ENCODE measurements around the gene NCAN. TPM values are rescaled to one million over a fixed set of nuclear protein-coding genes. Genes with fewer than 3 reads are reported as not detected.
A peak's percentile ranks its signal among the peaks of the same experiment; 100 is the strongest.

Gene NCAN
- total and polyA plus RNA-seq, 8 donors: 0.04 to 0.13 (median 0.06) TPM; not detected in 3

DNA sequence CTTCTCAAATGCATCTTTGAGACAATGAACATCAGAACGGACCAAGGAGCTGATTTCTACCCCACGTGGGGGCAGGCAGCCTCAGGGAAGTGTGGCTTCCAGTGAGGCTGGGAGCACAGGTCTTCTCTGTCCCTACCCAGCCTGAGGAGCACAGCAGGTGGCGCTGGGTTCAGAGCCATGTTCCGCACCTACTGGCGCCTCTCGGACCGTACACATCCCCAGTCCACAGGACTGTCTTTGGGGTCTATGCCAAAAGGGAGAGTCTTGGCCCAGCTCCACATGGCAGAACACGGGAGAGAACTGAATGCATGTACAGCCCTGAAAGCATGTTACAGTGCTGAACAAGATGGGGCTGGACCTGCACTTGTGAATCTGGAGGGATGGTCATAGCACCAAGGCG lies 86.0 kb downstream of the NCAN start:
- no peaks in the 10 kb centered on the region for H3K9me3 ChIP-seq
- DNase-seq (no peak), FAIRE-seq (no peak), ATAC-seq (no peak)
- H3K27me3 ChIP-seq: no peaks in the 10 kb centered on the region
- H3K27ac ChIP-seq: no peak overlapping the region
- TF ChIP-seq CTCF (IDR thresholded peaks at IDR 0.05): no peak
- WGBS, 2 donors: 78 to 81% methylated on average over 9 of the region's 9 CpGs
- intact Hi-C loops (cut with DNase I): no loop called here
- no peak overlapping the region for H3K4me3 ChIP-seq
- no peaks in the 10 kb centered on the region for H3K4me1 ChIP-seq
- H3K36me3 ChIP-seq: peaks cover 0 to 34% (median 0%) of the 10 kb centered on the region in 3 donors

GRCh38 chr19:19300613-19301012 lies 88.9 kb downstream of the NCAN start:
- no peak for TF ChIP-seq CTCF (IDR thresholded peaks at IDR 0.05)
- FAIRE-seq (no peak), ATAC-seq (no peak), DNase-seq (peak in 1 of 6 donors; percentile 51)
- no peak overlapping the region for H3K27ac ChIP-seq
- no peaks in the 10 kb centered on the region for H3K4me1 ChIP-seq
- intact Hi-C loops (cut with DNase I): no loop called here
- H3K36me3 ChIP-seq: peaks cover 0 to 38% (median 2%) of the 10 kb centered on the region in 3 donors
- H3K9me3 ChIP-seq: no peaks in the 10 kb centered on the region
- no peaks in the 10 kb centered on the region for H3K27me3 ChIP-seq
- 96 to 98% methylated on average over 12 of the region's 12 CpGs for WGBS, 2 donors
- no peak overlapping the region for H3K4me3 ChIP-seq

Other genes starting within 250 kb of the NCAN start
- gene SUGP2, start 178.4 kb upstream of the NCAN start, total RNA-seq: 10 to 100 TPM; 15.4 to 38.3 (median 23.9) TPM
- gene SUGP2, start 178.4 kb upstream of the NCAN start, polyA plus RNA-seq: 10 to 100 TPM; 60.4 to 60.6 TPM
- 1 to 10 TPM; 3.1 to 8.8 (median 7.0) TPM for gene ARMC6, start 178.4 kb upstream of the NCAN start, total RNA-seq
- gene ARMC6, start 178.4 kb upstream of the NCAN start, polyA plus RNA-seq: 10 to 100 TPM; 16.6 to 18.3 TPM
- 1 to 10 TPM; 3.9 to 8.6 (median 5.7) TPM for gene SLC25A42, start 148.0 kb upstream of the NCAN start, total RNA-seq
- 1 to 10 TPM; 7.4 to 8.7 TPM for gene SLC25A42, start 148.0 kb upstream of the NCAN start, polyA plus RNA-seq
- gene TMEM161A, start 73.5 kb upstream of the NCAN start, total RNA-seq: 10 to 100 TPM; 10.5 to 14.6 (median 11.7) TPM
- gene TMEM161A, start 73.5 kb upstream of the NCAN start, polyA plus RNA-seq: 10 to 100 TPM; 35.2 to 35.6 TPM
- 1 to 10 TPM in 2 of 6 donors, under 1 TPM in 4; 0.34 to 1.5 (median 0.89) TPM for gene MEF2B, start 41.7 kb upstream of the NCAN start, total RNA-seq
- 1 to 10 TPM; 1.7 to 2.8 TPM for gene MEF2B, start 41.7 kb upstream of the NCAN start, polyA plus RNA-seq
- gene BORCS8, start 19.8 kb upstream of the NCAN start, total RNA-seq: 10 to 100 TPM in 4 of 6 donors, 1 to 10 TPM in 2; 7.2 to 13.7 (median 10.3) TPM
- 10 to 100 TPM; 25.9 to 28.9 TPM for gene BORCS8, start 19.8 kb upstream of the NCAN start, polyA plus RNA-seq
- gene RFXANK, start 19.7 kb upstream of the NCAN start, total RNA-seq: 10 to 100 TPM; 21.0 to 40.4 (median 30.8) TPM
- gene RFXANK, start 19.7 kb upstream of the NCAN start, polyA plus RNA-seq: 100 to 1,000 TPM in 1 of 2 donors, 10 to 100 TPM in 1; 83.1 to 111 TPM
- gene NR2C2AP, start 8.5 kb upstream of the NCAN start, total RNA-seq: 1 to 10 TPM; 6.8 to 9.8 (median 8.3) TPM
- gene NR2C2AP, start 8.5 kb upstream of the NCAN start, polyA plus RNA-seq: 10 to 100 TPM; 15.7 to 19.1 TPM
- under 1 TPM in 5 of 6 donors, not detected in 1; 0.08 to 0.50 (median 0.23) TPM for gene TM6SF2, start 61.3 kb downstream of the NCAN start, total RNA-seq
- 1 to 10 TPM; 1.5 to 1.6 TPM for gene TM6SF2, start 61.3 kb downstream of the NCAN start, polyA plus RNA-seq
- 10 to 100 TPM; 14.6 to 24.6 (median 18.2) TPM for gene SUGP1, start 108.6 kb downstream of the NCAN start, total RNA-seq
- 10 to 100 TPM; 42.8 to 50.3 TPM for gene SUGP1, start 108.6 kb downstream of the NCAN start, polyA plus RNA-seq
- gene MAU2, start 108.9 kb downstream of the NCAN start, total RNA-seq: 10 to 100 TPM; 22.6 to 38.8 (median 26.7) TPM
- 10 to 100 TPM; 32.3 to 36.2 TPM for gene MAU2, start 108.9 kb downstream of the NCAN start, polyA plus RNA-seq
- 10 to 100 TPM; 31.4 to 51.8 (median 41.8) TPM for gene GATAD2A, start 193.7 kb downstream of the NCAN start, total RNA-seq
- gene GATAD2A, start 193.7 kb downstream of the NCAN start, polyA plus RNA-seq: 10 to 100 TPM; 11.9 to 13.1 TPM

Measured in pancreas (tissue), 10 donors.